Lower lobe of right lung (tissue), 2 donors: Measurements from ENCODE around the gene PCDHGA1. TPM values are rescaled to one million over a fixed set of nuclear protein-coding genes. Genes with fewer than 3 reads are reported as not detected.
A peak's percentile ranks its signal among the peaks of the same experiment; 100 is the strongest.

Source experiments
- ATAC-seq, 2 donors: fragments of 200-7000 bp; cut with Tn5 transposase; one replicate each; pipeline ENCODE4 v1.9.1; 2020 to 2022; ENCODE audit warnings: mild to moderate bottlenecking in 2 of 2, moderate library complexity in 2 of 2
- DNase-seq: peaks from one replicate; pipeline ENCODE4 v3.0.0-alpha.2; 2020
- H3K27ac ChIP-seq: fragments of 200-600 bp; one replicate; pipeline ENCODE4 v1.8.0; 2022
- H3K27me3 ChIP-seq: fragments of 200-600 bp; one replicate; pipeline ENCODE4 v1.8.0; 2022; ENCODE audit warnings: low read depth
- H3K36me3 ChIP-seq: fragments of 200-600 bp; one replicate; pipeline ENCODE4 v1.8.0; 2022; ENCODE audit warnings: mild to moderate bottlenecking
- H3K4me1 ChIP-seq: fragments of 200-600 bp; one replicate; pipeline ENCODE4 v1.8.0; 2022
- H3K4me3 ChIP-seq: fragments of 200-600 bp; one replicate; pipeline ENCODE4 v1.8.0; 2022; ENCODE audit warnings: mild to moderate bottlenecking
- H3K9me3 ChIP-seq: fragments of 200-600 bp; one replicate; pipeline ENCODE4 v1.8.0; 2022
- CTCF ChIP-seq: fragments of 200-600 bp; IDR thresholded peaks from one replicate; pipeline ENCODE4 v1.8.0; 2022; ENCODE audit warnings: antibody characterized with exemption, mild to moderate bottlenecking
- intact Hi-C: fragments of 100-400 bp; cut with DNase I; formaldehyde crosslinking; loops from one replicate; pipeline ENCODE4 v1.11.0; 2022
- total RNA-seq: library from RNA; stranded (reverse); fragmentation: NEBNext Ultra II Directional; extraction: Animal tissue kit (Norgen Biotek cat#: 25700); gene quantifications from one replicate; pipeline ENCODE4 v1.2.1, GENCODE V29; 2021
- donor health status: DM: no; HTN: yes; CAD: no; lungs with severe emphysema.

The PCDHGA1 gene
- total RNA-seq, 1 donor from 2014 or later: 0.53 TPM

GRCh38 chr5:141529873-141530272, 199.6 kb downstream of the PCDHGA1 start:
- H3K4me1 ChIP-seq: peaks cover 28% of the 10 kb centered on the region
- H3K27ac ChIP-seq: peak overlapping the region; percentile 73
- H3K27me3 ChIP-seq: no peaks in the 10 kb centered on the region
- H3K4me3 ChIP-seq: no peak overlapping the region
- H3K9me3 ChIP-seq: no peaks in the 10 kb centered on the region
- peaks cover 88% of the 10 kb centered on the region for H3K36me3 ChIP-seq
- intact Hi-C loops: no loop called here
- TF ChIP-seq CTCF: no peak
- DNase-seq: no peak
- ATAC-seq: no peak

GRCh38 chr5:141532726-141533125, 202.4 kb downstream of the PCDHGA1 start:
- TF ChIP-seq CTCF: no peak
- Histone ChIP-seq H3K27me3 (no peaks in the 10 kb centered on the region), H3K36me3 (peaks cover 62% of the 10 kb centered on the region), H3K4me1 (peaks cover 18% of the 10 kb centered on the region), H3K4me3 (no peak overlapping the region), H3K27ac (no peak overlapping the region), H3K9me3 (no peaks in the 10 kb centered on the region)
- intact Hi-C loops: no loop called here
- ATAC-seq (no peak), DNase-seq (no peak)

DNA sequence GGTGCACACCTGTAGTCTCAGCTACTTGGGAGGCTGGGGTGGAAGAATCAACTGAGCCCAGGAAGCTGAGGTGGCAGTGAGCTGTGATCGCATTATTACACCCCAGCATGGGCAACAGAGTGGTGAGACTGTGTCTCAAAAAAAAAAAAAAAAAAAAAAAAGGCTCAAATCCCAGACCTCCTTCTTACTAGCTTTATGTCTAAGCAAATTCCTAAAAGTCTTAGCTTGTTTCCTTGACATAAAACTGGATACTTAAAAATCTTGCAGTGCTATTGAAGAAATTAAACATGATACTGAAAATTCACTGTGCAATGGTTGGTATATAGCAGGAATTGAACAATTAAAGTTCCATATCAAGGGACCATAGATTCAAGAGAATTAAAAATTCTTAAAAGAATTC, 203.6 kb downstream of the PCDHGA1 start:
- H3K9me3 ChIP-seq: no peaks in the 10 kb centered on the region
- ATAC-seq: no peak
- TF ChIP-seq CTCF: no peak
- no peak overlapping the region for H3K4me3 ChIP-seq
- no peaks in the 10 kb centered on the region for H3K27me3 ChIP-seq
- peaks cover 50% of the 10 kb centered on the region for H3K36me3 ChIP-seq
- intact Hi-C loops: no loop called here
- H3K4me1 ChIP-seq: peaks cover 10% of the 10 kb centered on the region
- DNase-seq: no peak
- H3K27ac ChIP-seq: no peak overlapping the region

DNA sequence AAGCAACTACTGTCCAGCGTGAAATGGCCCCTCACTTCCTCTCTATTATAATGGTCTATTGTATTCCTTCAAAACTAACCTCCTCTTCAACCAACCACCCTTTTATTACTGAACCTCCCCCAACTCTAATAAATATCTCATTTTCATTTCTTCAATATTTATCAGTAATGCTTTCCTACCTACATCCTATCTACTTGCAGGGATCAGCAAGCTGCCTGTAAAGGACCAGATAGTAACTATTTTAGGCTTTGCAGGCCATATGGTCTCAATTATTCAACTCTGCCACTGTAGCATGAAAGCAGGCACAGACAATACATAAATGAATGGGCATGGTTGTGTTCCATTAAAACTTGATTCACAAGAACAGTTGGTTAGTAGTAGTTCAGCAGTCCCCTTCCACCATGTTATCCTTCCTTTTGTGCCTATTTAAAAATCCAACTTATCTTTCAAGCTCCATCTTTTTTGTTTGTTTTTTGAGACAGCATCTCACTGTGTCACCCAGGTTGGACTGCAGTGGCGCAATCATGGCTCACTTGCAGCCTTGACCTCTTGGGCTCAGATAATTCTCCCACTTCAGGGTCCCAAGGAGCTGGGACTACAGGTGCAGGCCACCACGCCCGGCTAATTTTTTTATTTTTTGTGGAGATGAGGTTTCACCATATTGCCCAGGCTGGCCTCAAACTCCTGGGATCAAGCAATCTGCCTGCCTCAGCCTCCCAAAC, 204.3 kb downstream of the PCDHGA1 start:
- Histone ChIP-seq H3K27ac (no peak overlapping the region), H3K27me3 (no peaks in the 10 kb centered on the region), H3K36me3 (peaks cover 43% of the 10 kb centered on the region), H3K4me1 (peaks cover 3% of the 10 kb centered on the region), H3K4me3 (no peak overlapping the region), H3K9me3 (no peaks in the 10 kb centered on the region)
- intact Hi-C loops: no loop called here
- DNase-seq: no peak
- TF ChIP-seq CTCF: no peak
- ATAC-seq: no peak

DNA sequence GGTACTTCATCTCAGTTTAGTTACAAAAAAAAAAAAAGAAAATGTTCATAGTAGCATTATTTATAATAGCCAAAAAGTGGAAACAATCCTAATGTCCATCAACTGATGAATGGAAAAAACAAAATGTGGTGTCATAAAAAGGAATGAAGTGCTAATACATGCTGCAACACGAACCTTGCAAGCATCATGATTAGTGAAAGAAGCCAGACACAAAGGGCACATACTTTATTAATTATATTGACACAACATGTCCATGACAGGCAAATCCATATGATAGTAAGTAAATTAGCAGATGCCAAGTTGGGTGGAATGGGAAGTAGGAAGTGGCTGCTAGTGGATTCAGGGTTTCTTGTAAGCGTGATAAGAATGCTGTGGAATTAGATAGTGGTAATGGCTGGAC, 212.7 kb downstream of the PCDHGA1 start:
- Histone ChIP-seq H3K27ac (no peak overlapping the region), H3K9me3 (peaks cover 16% of the 10 kb centered on the region), H3K27me3 (no peaks in the 10 kb centered on the region), H3K4me1 (no peaks in the 10 kb centered on the region), H3K4me3 (no peak overlapping the region), H3K36me3 (peaks cover 18% of the 10 kb centered on the region)
- ATAC-seq (no peak), DNase-seq (no peak)
- TF ChIP-seq CTCF: no peak
- intact Hi-C loops: no loop called here
